GM12878 (cell line): ENCODE results near the gene PRKG1. TPM values are rescaled to one million over a fixed set of nuclear protein-coding genes. Genes with fewer than 3 reads are reported as not detected.

Experiments
- ATAC-seq: fragments of 200-7000 bp; cut with Tn5 transposase; 3 replicates; pipeline ENCODE4 v1.9.1; 2020; ENCODE audit warnings: mild to moderate bottlenecking, moderate library complexity
- BruUV-seq: library from RNA; stranded (reverse); fragments of 400-500 nt; replicated peaks from 2 replicates; lab custom pipeline; 2021; lab: Mats Ljungman, UMichigan
- CTCF ChIA-PET: fragments of 300-600 bp; sonication (Branson Sonifier 250); formaldehyde crosslinking; extraction: SDS; loops from one replicate; lab custom pipeline; 2021; ENCODE audit warnings: inconsistent platforms; lab: Yijun Ruan, JAX
- POLR2A ChIA-PET: fragments of 350-600 bp; formaldehyde crosslinking; extraction: SDS; loops from one replicate; lab custom pipeline; 2021; ENCODE audit warnings: inconsistent platforms; lab: Charles Lee
- RAD21 ChIA-PET: fragments of 300-600 bp; sonication (Branson Sonifier 250); formaldehyde crosslinking; loops from one replicate; lab custom pipeline; 2023; ENCODE audit warnings: antibody characterized with exemption; ENCODE audit not compliant: unreplicated experiment; lab: Charles Lee
- SMC1A ChIA-PET: fragments of 300-600 bp; sonication (Branson Sonifier 250); formaldehyde crosslinking; loops from one replicate; lab custom pipeline; 2023; ENCODE audit not compliant: unreplicated experiment, uncharacterized antibody; lab: Charles Lee
- DNase-seq: peaks from one replicate; pipeline ENCODE4 v3.0.0-alpha.2; 2011; ENCODE audit warnings: low read depth, low spot score
- FAIRE-seq: peaks from 3 replicates; lab custom pipeline; 2011; peaks lifted over from hg19 to GRCh38; lab: Jason Lieb, UNC
- H2AFZ ChIP-seq: 2 replicates; pipeline ENCODE4 v1.6.0; 2011; ENCODE audit warnings: low read depth, low read length, control low read depth; ENCODE audit not compliant: control insufficient read depth
- H3K27ac ChIP-seq: 2 replicates; pipeline ENCODE4 v1.5.1; 2011; ENCODE audit warnings: control low read depth; ENCODE audit not compliant: control insufficient read depth, insufficient read depth
- H3K27me3 ChIP-seq, 2 experiments: replicated peaks in 1 of 2; 2 replicates each; pipeline versions ENCODE4 v1.6.0 to v1.6.1; 2011; ENCODE audit warnings: low read length in 1 of 2; ENCODE audit not compliant: control insufficient read depth in 2 of 2, insufficient read depth in 2 of 2
- H3K36me3 ChIP-seq, 2 experiments: 2 replicates each; pipeline ENCODE4 v1.5.1; 2011; ENCODE audit warnings: low read length in 1 of 2; ENCODE audit not compliant: control insufficient read depth in 2 of 2, insufficient read depth in 2 of 2
- H3K4me1 ChIP-seq: 2 replicates; pipeline ENCODE4 v1.6.1; 2011; ENCODE audit warnings: mild to moderate bottlenecking, low read length, moderate library complexity, mixed read lengths; ENCODE audit not compliant: control insufficient read depth, insufficient read depth
- H3K4me2 ChIP-seq: 2 replicates; pipeline ENCODE4 v1.6.0; 2011; ENCODE audit warnings: control low read depth; ENCODE audit not compliant: control insufficient read depth, insufficient read depth
- H3K4me3 ChIP-seq: fragments of 200-600 bp; sonication (generic); 2 replicates; pipeline ENCODE4 v1.5.1; 2016
- H3K79me2 ChIP-seq: 2 replicates; pipeline ENCODE4 v1.6.0; 2011; ENCODE audit warnings: low read length; ENCODE audit not compliant: control insufficient read depth, insufficient read depth
- H3K9ac ChIP-seq: 2 replicates; pipeline ENCODE4 v1.8.0; 2011; ENCODE audit warnings: low read length, control low read depth, mixed read lengths; ENCODE audit not compliant: control insufficient read depth, insufficient read depth
- H3K9me3 ChIP-seq: replicated peaks from 3 replicates; pipeline ENCODE4 v1.5.1; 2011; ENCODE audit warnings: mild to moderate bottlenecking, low read length; ENCODE audit not compliant: control insufficient read depth, insufficient read depth
- H4K20me1 ChIP-seq: 2 replicates; pipeline ENCODE4 v1.6.0; 2011; ENCODE audit not compliant: control insufficient read depth, insufficient read depth
- BHLHE40 ChIP-seq, 2 experiments: fragments of 450-650 bp in 1 of 2; IDR thresholded peaks; 2 replicates each; pipeline ENCODE4 v1.6.1; 2011 to 2017; ENCODE audit warnings: low read depth in 2 of 2, borderline replicate concordance in 1 of 2, improper control_type of control experiment in 1 of 2, low read length in 1 of 2, mild to moderate bottlenecking in 1 of 2
- HCFC1 ChIP-seq: fragments of 150-350 bp; IDR thresholded peaks from 2 replicates; pipeline ENCODE4 v1.6.1; 2014; ENCODE audit warnings: low read length
- MYB ChIP-seq: fragments of 150-350 bp; IDR thresholded peaks from 2 replicates; pipeline ENCODE4 v1.6.1; 2014; ENCODE audit warnings: mild to moderate bottlenecking, low read depth, low read length, borderline replicate concordance
- NFIC ChIP-seq: IDR thresholded peaks from 2 replicates; pipeline ENCODE4 v1.6.1; 2012; ENCODE audit warnings: low read depth, mild to moderate bottlenecking, inconsistent platforms, low read length, moderate library complexity
- POLR2AphosphoS2 ChIP-seq: IDR thresholded peaks from 2 replicates; pipeline ENCODE4 v1.6.1; 2011; ENCODE audit warnings: low read depth, mild to moderate bottlenecking, low read length, improper control_type of control experiment, moderate library complexity
- TCF7 ChIP-seq: IDR thresholded peaks from 2 replicates; pipeline ENCODE4 v1.6.1; 2014; ENCODE audit warnings: antibody characterized with exemption, borderline replicate concordance
- ZBED1 ChIP-seq: IDR thresholded peaks from 2 replicates; pipeline ENCODE4 v1.6.1; 2016; ENCODE audit warnings: borderline replicate concordance
- WGBS: methylation state at CpG from one replicate; pipeline ENCODE4 v1.1.6; 2016; ENCODE audit warnings: low lambda C conversion rate; ENCODE audit not compliant: insufficient replicate concordance, insufficient coverage; ENCODE audit errors: missing lambda C conversion rate; 5-methylcytosine and 5-hydroxymethylcytosine counted together
- in situ Hi-C: fragments of 300-500 bp; cut with MboI; formaldehyde crosslinking; loops from 9 replicates; pipeline ENCODE4 v1.14.3; 2018; ENCODE audit warnings: mixed read lengths
- intact Hi-C: fragments of 100-400 bp; cut with micrococcal nuclease; formaldehyde crosslinking; loops from one replicate; pipeline ENCODE4 v1.14.2; 2022; ENCODE audit not compliant: unreplicated experiment
- polyA plus RNA-seq, 11 experiments: library from polyadenylated mRNA; depleted of rRNA in 4 of 11; unstranded in 6 of 11; stranded (reverse) in 5 of 11; fragments of >200 nt; fragmentation: Nextera tagmentation in 4 of 11; fragmentation: Illumina TruSeq in 1 of 11; extraction: Ambion mirVana in 4 of 11; extraction: Trizol in 1 of 11; gene quantifications; 1 replicate in 1 of 11; 2 replicates in 10 of 11; pipeline versions ENCODE4 v1.2.1 to v1.2.3, GENCODE V29; 2011 to 2016; ENCODE audit warnings: inconsistent platforms in 2 of 11, missing spikeins in 2 of 11, low read depth in 1 of 11
- total RNA-seq, 4 experiments: library from RNA; depleted of rRNA in 3 of 4; stranded (reverse); fragments of >200 nt in 3 of 4; fragmentation: Illumina TruSeq in 1 of 4; extraction: Trizol in 1 of 4; gene quantifications; 2 replicates each; pipeline versions ENCODE4 v1.2.1 to v1.2.3, GENCODE V29; 2013 to 2021
- TF ChIP-seq, protein P1 (sequence below): IDR thresholded peaks from 2 replicates; pipeline ENCODE4 v1.6.1; 2012; ENCODE audit warnings: low read depth, low read length, improper control_type of control experiment
- TF ChIP-seq, protein P2 (sequence below): fragments of 450-650 bp; IDR thresholded peaks from 2 replicates; pipeline ENCODE4 v1.6.1; 2018; ENCODE audit warnings: mild to moderate bottlenecking, low read depth, moderate library complexity; ENCODE audit not compliant: partially characterized antibody
- TF ChIP-seq, protein P3 (sequence below): IDR thresholded peaks from 2 replicates; pipeline ENCODE4 v1.6.1; 2012; ENCODE audit warnings: low read depth, low read length, improper control_type of control experiment

Gene PRKG1
- total and polyA plus RNA-seq, 10 of the 15 experiments (the other 5 are each of a cell fraction or from before 2014, with no cell fraction given): 0.04 to 0.05 TPM; not detected in 8

DNA sequence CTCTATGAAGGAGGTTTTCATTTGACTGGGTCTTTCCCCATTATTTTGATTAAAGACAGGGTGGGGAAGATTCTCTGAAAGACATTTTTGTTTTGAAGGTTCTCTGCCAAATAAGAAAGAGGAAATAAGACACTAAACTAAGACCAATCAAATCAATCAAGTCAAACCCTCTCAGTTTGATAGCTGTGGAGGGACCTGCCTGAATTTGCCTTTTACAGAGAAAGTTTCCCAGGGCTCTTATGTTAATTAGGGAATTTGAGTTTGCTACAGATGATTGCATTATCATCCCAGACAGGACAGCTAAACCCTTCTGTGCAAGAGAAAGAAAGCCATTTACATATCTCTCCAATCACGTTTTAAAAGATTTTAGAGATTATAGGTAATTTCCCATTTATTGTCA lies 545.1 kb downstream of the PRKG1 start:
- peak; percentile 59 for ATAC-seq
- ChIA-PET POLR2A (no interaction called here), CTCF (interaction anchor here (0.7 kb wide), 1 partner anchor 777 kb away, joined by 3 read pairs; no protein-coding TSS in a partner anchor), SMC1A (no interaction called here), RAD21 (no interaction called here)
- DNase-seq: no peak
- 0% methylated on average over 1 of the region's 1 CpG for WGBS
- in situ Hi-C loops (no loop called here), intact Hi-C loops (no loop called here)
- BruUV-seq: no TSS peak
- Histone ChIP-seq H3K9me3 (no peaks in the 10 kb centered on the region), H2AFZ (no peak overlapping the region; the same call in 1 of the 2 replicates), H3K79me2 (no peaks in the 10 kb centered on the region), H3K4me1 (no peaks in the 10 kb centered on the region), H3K27me3 (no peaks in the 10 kb centered on the region), H3K36me3 (no peaks in the 10 kb centered on the region), H4K20me1 (no peaks in the 10 kb centered on the region), H3K4me2 (no peak overlapping the region), H3K27ac (no peak overlapping the region), H3K4me3 (no peak overlapping the region), H3K9ac (no peak overlapping the region)
- TF ChIP-seq, protein P1, sequence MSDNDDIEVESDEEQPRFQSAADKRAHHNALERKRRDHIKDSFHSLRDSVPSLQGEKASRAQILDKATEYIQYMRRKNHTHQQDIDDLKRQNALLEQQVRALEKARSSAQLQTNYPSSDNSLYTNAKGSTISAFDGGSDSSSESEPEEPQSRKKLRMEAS: no peak
- peak in 1 of 2 experiments; percentile 37; a peak in 3 of 4 replicates for TF ChIP-seq BHLHE40 (IDR thresholded peaks at IDR 0.05; ENCODE audit: borderline replicate concordance in 1 of 2, low read depth in 2 of 2, low read length in 1 of 2)
- no peak for TF ChIP-seq POLR2AphosphoS2
- FAIRE-seq: no peak

DNA sequence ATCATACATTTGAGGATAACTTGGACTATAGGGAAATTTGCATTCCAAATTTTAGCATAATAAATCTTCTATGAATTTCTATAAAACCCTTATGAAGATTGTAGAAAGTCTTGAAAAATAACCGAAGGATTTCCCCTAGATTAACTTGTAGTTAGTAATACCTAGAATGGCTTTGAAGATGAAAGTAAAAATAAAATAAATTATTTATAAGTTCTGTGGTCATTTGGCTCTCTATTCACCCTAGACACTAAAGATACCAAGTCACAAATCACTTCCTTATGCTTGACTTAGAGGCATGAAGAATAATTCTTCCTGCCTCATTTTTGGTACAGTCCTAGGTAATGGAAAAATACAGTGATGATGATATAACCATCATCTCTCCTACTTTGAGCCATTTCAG lies 545.8 kb downstream of the PRKG1 start:
- ChIA-PET CTCF (no interaction called here), POLR2A (no interaction called here), RAD21 (no interaction called here), SMC1A (no interaction called here)
- FAIRE-seq (no peak), DNase-seq (no peak), ATAC-seq (peak; percentile 67)
- WGBS: 0% methylated on average over 1 of the region's 1 CpG
- Histone ChIP-seq H3K36me3 (no peaks in the 10 kb centered on the region), H3K9me3 (no peaks in the 10 kb centered on the region), H3K4me1 (no peaks in the 10 kb centered on the region), H2AFZ (no peak overlapping the region), H3K79me2 (no peaks in the 10 kb centered on the region), H4K20me1 (no peaks in the 10 kb centered on the region), H3K4me2 (no peak overlapping the region), H3K4me3 (no peak overlapping the region), H3K27me3 (no peaks in the 10 kb centered on the region), H3K27ac (no peak overlapping the region), H3K9ac (no peak overlapping the region)
- BruUV-seq: no TSS peak
- in situ Hi-C loops (no loop called here), intact Hi-C loops (no loop called here)
- TF ChIP-seq TCF7 (peak; percentile 60; the same call in 1 of the 2 replicates), NFIC (peak; percentile 65; the same call in 1 of the 2 replicates), ZBED1 (no peak), HCFC1 (no peak), MYB (no peak)
- TF ChIP-seq, protein P2, sequence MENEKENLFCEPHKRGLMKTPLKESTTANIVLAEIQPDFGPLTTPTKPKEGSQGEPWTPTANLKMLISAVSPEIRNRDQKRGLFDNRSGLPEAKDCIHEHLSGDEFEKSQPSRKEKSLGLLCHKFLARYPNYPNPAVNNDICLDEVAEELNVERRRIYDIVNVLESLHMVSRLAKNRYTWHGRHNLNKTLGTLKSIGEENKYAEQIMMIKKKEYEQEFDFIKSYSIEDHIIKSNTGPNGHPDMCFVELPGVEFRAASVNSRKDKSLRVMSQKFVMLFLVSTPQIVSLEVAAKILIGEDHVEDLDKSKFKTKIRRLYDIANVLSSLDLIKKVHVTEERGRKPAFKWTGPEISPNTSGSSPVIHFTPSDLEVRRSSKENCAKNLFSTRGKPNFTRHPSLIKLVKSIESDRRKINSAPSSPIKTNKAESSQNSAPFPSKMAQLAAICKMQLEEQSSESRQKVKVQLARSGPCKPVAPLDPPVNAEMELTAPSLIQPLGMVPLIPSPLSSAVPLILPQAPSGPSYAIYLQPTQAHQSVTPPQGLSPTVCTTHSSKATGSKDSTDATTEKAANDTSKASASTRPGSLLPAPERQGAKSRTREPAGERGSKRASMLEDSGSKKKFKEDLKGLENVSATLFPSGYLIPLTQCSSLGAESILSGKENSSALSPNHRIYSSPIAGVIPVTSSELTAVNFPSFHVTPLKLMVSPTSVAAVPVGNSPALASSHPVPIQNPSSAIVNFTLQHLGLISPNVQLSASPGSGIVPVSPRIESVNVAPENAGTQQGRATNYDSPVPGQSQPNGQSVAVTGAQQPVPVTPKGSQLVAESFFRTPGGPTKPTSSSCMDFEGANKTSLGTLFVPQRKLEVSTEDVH: no peak
- TF ChIP-seq, protein P3, sequence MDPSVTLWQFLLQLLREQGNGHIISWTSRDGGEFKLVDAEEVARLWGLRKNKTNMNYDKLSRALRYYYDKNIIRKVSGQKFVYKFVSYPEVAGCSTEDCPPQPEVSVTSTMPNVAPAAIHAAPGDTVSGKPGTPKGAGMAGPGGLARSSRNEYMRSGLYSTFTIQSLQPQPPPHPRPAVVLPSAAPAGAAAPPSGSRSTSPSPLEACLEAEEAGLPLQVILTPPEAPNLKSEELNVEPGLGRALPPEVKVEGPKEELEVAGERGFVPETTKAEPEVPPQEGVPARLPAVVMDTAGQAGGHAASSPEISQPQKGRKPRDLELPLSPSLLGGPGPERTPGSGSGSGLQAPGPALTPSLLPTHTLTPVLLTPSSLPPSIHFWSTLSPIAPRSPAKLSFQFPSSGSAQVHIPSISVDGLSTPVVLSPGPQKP: no peak
